Measurements from ENCODE around the gene UBAP1L. TPM values are rescaled to one million over a fixed set of nuclear protein-coding genes. Genes with fewer than 3 reads are reported as not detected.
A peak's percentile ranks its signal among the peaks of the same experiment; 100 is the strongest.
"Not testable (repeated sequence)": the region's sequence is repeated elsewhere in the genome, so short reads cannot be mapped to it uniquely, and the experiment has no call there.

Gene UBAP1L
- polyA plus RNA-seq, 4 donors = 2.3 to 8.7 (median 5.0) TPM

DNA sequence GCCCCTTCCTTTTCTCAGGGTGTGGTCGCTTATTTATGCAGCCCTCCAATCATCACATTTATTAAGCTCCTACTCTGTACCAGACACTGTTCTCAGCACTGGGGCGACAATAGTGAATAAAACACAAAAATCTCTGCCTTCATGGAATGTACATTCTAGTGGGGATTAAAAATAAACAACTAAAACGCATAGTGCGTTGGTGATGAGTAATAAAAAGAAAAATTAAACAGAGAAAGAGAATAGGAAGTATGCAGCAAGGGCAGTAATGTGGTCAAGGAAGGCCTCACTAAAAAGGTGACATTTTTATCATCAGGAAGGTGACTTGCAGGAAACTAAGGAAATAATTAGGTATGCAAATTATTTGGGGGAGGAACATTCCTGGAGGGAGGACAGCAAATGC lies 64.7 kb downstream of the UBAP1L start:
- DNase-seq (ENCODE audit: low read depth in 4 of 4, low spot score in 3 of 4) = no peak

- peak in 3 of 4 donors; percentile 68 to 86 (median 75) for DNase-seq (ENCODE audit: low read depth in 4 of 4, low spot score in 3 of 4)
These were observed 65.6 kb downstream of the UBAP1L start for GRCh38 chr15:65049418-65049840.

GRCh38 chr15:65048241-65048640 lies 66.8 kb downstream of the UBAP1L start:
- DNase-seq (ENCODE audit: low read depth in 4 of 4, low spot score in 3 of 4) = no peak

DNA sequence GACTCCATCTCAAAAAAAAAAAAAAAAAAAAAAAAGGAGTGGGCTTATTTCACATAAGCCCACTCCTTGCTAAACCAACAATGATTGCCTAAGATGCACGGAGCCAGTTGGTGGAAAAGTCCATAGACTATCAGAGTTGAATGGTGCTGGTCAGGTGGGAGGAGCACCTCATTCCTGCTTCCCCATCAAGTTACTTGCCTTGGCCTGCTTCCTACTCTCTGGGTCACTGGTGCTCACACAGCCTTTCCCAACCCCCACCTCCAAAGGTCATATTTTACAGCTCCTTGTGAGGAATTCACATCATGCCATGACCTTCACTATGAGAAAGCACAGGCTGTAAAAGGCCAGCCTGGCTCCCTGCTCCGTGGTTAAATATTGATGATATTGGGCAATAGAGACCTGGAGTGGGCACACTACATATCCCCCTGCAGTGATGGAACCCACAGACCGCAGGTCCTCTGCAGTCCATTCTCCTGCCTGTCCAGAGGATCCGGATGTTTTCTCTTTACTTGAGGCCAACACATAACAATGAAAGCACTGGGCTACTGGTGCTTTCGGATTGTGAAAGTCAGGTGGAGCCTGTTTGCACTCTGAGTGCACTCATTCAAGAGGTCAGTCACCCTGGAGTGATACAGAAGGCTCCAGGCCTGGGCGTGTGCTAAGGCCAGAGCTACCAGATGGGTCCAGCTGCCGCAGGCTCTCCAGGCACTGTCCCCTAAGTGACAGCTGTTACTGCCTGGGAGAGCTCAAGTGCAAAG lies 70.1 kb downstream of the UBAP1L start, which contains the start of gene SLC51B:
Gene SLC51B, plus strand, starts transcription at position 664 of the 758 bp plus-strand sequence. CDS start 4,618 bp downstream, outside the sequence.
- no peak for DNase-seq (ENCODE audit: low read depth in 4 of 4, low spot score in 3 of 4)

GRCh38 chr15:65044218-65044617 lies 70.8 kb downstream of the UBAP1L start:
- not testable (repeated sequence) for DNase-seq (ENCODE audit: low read depth in 4 of 4, low spot score in 3 of 4)

DNA sequence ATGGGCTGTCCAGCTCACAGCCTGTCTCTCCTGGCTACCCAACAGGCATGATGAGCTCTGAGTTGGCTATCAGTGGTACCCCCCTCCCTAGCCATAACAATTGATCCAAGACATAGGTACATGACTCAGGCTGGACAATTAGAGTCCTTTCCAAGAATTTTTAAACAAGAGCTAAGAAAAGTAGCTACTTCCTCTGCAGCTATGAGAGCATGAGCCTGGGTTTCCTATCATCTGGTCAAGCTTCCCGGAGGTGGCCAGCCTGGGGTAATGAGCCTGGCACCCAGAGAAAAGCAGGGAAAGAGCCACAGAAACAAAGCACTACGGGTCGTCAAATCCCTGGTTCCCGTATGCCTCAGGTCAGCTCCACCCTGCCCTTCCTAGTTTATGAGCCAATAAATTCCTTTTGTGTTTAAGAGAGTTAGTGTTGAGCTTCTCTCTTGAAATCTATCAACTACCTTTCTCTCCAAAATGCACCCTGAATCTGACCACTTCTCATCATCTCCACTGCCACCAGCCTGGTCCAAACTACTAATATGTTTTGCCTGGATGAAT lies 72.1 kb downstream of the UBAP1L start:
- no peak for DNase-seq (ENCODE audit: low read depth in 4 of 4, low spot score in 3 of 4)

Other genes starting within 250 kb of the UBAP1L start
- 1 to 10 TPM; 4.7 to 8.0 (median 7.0) TPM for gene ANKDD1A, start 203.3 kb downstream of the UBAP1L start, polyA plus RNA-seq (ENCODE audit: insufficient read length in 4 of 4)
- 100 to 1,000 TPM in 3 of 4 donors, 10 to 100 TPM in 1; 83.0 to 122 (median 112) TPM for gene SPG21, start 125.3 kb downstream of the UBAP1L start, polyA plus RNA-seq (ENCODE audit: insufficient read length in 4 of 4)
- 10 to 100 TPM; 12.3 to 19.4 (median 16.0) TPM for gene MTFMT, start 85.6 kb downstream of the UBAP1L start, polyA plus RNA-seq (ENCODE audit: insufficient read length in 4 of 4)
- gene SLC51B, start 69.8 kb downstream of the UBAP1L start, polyA plus RNA-seq (ENCODE audit: insufficient read length in 4 of 4) = 10 to 100 TPM in 2 of 4 donors, 1 to 10 TPM in 2; 1.5 to 10.9 (median 8.9) TPM
- gene RASL12, start 47.2 kb downstream of the UBAP1L start, polyA plus RNA-seq (ENCODE audit: insufficient read length in 4 of 4) = 10 to 100 TPM in 1 of 4 donors, 1 to 10 TPM in 3; 6.5 to 11.5 (median 7.5) TPM
- under 1 TPM in 1 of 4 donors, not detected in 3; 0.05 TPM for gene KBTBD13, start 38.5 kb downstream of the UBAP1L start, polyA plus RNA-seq (ENCODE audit: insufficient read length in 4 of 4)
- gene PDCD7, start 18.6 kb upstream of the UBAP1L start, polyA plus RNA-seq (ENCODE audit: insufficient read length in 4 of 4) = 10 to 100 TPM; 28.2 to 36.3 (median 32.0) TPM
- 10 to 100 TPM; 50.8 to 73.0 (median 71.4) TPM for gene CLPX, start 70.1 kb upstream of the UBAP1L start, polyA plus RNA-seq (ENCODE audit: insufficient read length in 4 of 4)
- 1 to 10 TPM; 3.5 to 8.7 (median 4.3) TPM for gene CILP, start 96.3 kb upstream of the UBAP1L start, polyA plus RNA-seq (ENCODE audit: insufficient read length in 4 of 4)
- 10 to 100 TPM; 17.7 to 24.0 (median 19.4) TPM for gene PARP16, start 171.7 kb upstream of the UBAP1L start, polyA plus RNA-seq (ENCODE audit: insufficient read length in 4 of 4)
- not detected for gene RNU5A-1, start 180.9 kb upstream of the UBAP1L start, polyA plus RNA-seq (ENCODE audit: insufficient read length in 4 of 4)
- gene RNU5B-1, start 189.5 kb upstream of the UBAP1L start, polyA plus RNA-seq (ENCODE audit: insufficient read length in 4 of 4) = not detected